ENCODE measurements around the gene CPA3.

CPA3 gene

GRCh38 chr3:148865049-148865448, at the start of gene CPA3:
TSS of gene CPA3 (plus strand) at chr3:148865296. CDS start at chr3:148865308, 12 bp downstream.
- no peak for DNase-seq (ENCODE audit: low read depth in 1 of 2, low spot score in 1 of 2)

GRCh38 chr3:148815316-148816110, 49.6 kb upstream of the CPA3 start:
- DNase-seq (ENCODE audit: low read depth in 1 of 2, low spot score in 1 of 2), result no peak

GRCh38 chr3:148816427-148816826, 48.7 kb upstream of the CPA3 start:
- no peak for DNase-seq (ENCODE audit: low read depth in 1 of 2, low spot score in 1 of 2)

DNA sequence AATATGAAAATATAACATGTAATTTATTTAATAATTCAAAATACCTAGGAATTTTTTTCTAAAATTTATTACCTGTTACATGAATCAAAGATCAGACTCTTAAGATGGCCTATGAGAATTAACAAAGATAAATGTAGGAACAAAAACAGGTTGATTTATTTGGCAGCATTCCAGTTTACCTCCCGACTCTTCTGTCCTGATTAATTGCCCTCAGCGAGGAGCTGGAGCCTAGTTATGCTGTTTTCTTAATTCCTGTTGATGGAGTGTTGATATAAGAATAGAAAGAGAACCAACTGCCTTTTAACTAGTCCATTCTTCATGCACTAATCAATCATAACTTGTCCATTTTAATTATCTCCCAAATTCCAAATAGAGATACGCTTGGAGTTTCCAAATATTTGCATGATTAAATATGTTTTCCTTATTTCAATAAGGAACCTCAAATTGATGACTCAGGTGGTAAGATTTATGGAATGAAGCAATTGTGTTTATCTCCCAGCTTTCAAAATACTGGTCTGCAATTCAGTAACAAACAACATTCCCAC, 48.0 kb upstream of the CPA3 start:
- DNase-seq (ENCODE audit: low read depth in 1 of 2, low spot score in 1 of 2), result no peak

GRCh38 chr3:148820361-148821245, 44.5 kb upstream of the CPA3 start:
- DNase-seq (ENCODE audit: low read depth in 1 of 2, low spot score in 1 of 2), result no peak

DNA sequence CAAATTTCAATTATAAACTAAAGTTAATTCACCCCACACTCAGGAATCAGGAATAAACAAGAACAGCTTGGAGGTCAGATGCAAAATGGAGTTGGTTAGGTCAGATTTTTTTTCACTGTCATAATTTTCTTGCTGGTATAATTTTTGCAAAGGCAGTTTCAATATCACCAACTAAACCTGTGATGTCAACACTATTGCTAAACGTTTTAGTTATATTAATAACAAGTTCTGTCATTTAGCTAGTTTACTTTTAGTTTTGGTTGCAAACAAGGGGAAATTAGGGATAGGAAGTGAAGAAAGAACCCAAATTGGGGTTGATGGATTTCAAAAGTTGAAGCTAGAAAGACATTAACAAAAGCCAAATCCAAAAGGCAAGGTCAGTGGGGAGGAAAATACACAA, 42.1 kb upstream of the CPA3 start:
- DNase-seq (ENCODE audit: low read depth in 1 of 2, low spot score in 1 of 2), result no peak

- DNase-seq (ENCODE audit: low read depth in 1 of 2, low spot score in 1 of 2), result no peak
Observed at GRCh38 chr3:148825476-148825875, 39.6 kb upstream of the CPA3 start.

DNA sequence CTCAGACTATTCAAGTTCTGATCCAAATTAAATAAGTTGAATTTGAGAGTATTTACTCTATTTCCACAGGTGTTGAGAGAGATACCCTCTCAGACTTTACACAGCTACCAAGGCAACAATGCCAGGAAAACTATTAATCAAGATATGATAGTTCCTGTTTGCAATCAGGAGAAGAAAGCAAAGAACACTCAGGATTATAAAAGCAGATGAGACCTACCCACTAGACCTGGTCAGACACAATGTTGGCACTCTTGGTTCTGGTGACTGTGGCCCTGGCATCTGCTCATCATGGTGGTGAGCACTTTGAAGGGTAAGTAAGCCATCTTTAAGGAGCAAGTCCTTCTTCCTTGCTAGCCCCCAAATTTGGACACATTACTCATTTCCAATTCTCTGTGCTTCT, 37.5 kb upstream of the CPA3 start, which contains the start of gene CPB1:
CPB1 (plus strand) TSS at position 227 of the 400 bp plus-strand sequence; CDS start at position 240, 13 bp downstream.
- DNase-seq (ENCODE audit: low read depth in 1 of 2, low spot score in 1 of 2), result no peak

GRCh38 chr3:148828136-148828690, 36.9 kb upstream of the CPA3 start:
- no peak for DNase-seq (ENCODE audit: low read depth in 1 of 2, low spot score in 1 of 2)

DNA sequence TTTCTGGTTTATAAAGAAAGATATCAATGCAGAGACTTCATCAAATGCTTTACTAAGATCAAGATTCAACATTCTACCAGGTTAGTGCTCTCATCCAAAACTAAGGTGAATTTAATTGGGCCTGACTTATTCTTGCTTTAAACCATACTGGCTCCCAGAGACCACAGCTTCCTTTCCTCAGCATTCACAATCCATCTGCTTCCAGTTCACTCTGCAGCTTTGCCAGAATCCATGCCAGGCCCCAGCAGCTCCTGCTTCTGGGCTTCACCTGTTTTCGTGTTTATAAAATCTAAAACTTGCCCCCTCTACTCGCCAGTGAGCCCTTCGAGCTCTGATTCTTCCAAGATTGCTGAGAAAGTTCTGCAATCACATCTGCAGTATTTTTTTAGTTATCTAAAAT, 35.2 kb upstream of the CPA3 start:
- no peak for DNase-seq (ENCODE audit: low read depth in 1 of 2, low spot score in 1 of 2)

DNA sequence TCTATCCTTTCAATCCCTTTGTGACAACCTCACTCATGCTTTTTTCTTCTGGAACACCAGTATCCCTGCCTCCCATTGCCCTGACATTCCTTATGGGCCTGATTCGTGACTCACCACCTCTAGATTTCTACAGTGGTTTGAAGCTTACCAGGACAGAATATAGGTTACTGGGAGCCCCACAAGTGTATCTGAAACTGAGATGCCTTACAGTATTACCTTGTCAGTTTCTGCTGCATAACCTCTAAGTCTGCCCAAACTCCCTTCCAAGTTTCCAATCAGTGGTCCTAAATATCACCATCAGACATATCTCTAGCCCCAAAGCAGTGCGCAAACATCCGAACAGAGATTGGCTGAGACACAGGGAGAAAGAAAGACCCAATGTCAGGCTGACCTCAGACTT, 31.9 kb upstream of the CPA3 start:
- no peak for DNase-seq (ENCODE audit: low read depth in 1 of 2, low spot score in 1 of 2)

GRCh38 chr3:148839805-148840204, 25.3 kb upstream of the CPA3 start:
- DNase-seq (ENCODE audit: low read depth in 1 of 2, low spot score in 1 of 2), result no peak

DNA sequence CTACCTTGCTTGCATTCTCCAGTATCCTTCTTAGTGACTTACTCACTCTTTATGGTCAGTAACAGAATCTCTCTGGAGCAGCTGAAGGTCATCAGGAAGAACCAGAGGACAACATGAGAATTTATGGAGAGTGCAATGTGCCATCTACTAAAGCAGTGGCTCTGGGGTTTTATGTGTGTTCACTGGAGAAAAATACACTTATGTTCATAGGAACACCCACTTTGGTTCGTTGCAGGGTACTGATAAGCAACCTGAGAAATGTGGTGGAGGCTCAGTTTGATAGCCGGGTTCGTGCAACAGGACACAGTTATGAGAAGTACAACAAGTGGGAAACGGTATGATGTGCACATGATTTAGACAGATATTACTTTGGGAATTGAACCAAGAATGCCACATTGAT, 24.6 kb upstream of the CPA3 start:
- no peak for DNase-seq (ENCODE audit: low read depth in 1 of 2, low spot score in 1 of 2)

DNA sequence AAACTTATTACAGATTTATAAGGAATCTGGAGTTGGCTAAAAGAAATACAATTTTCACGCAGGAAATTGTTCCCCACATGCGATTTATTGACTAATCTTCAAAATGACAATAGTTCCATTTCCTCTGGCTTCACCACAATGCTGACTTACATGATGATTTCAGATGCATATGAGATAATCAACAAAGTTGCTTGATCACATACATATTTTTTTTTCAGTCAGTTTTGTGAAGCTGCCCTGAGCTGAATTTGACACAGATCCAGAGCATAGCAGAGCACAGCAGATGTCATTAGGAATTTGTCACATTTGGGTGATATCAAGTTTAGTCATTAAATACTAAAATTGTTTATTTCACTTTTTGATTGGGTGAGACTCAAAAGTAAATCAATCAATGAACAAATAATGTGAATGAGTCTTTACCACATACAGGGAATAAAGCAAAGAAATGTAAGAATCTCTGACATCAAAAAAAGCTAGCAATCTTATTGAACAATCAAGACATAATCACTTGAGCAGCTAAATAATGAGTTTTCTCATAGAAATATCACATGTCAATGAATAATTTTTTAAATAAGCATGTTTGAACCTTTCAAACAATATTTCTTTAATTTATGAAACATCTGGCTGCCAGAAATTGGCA, 19.2 kb upstream of the CPA3 start:
- no peak for DNase-seq (ENCODE audit: low read depth in 1 of 2, low spot score in 1 of 2)

- DNase-seq (ENCODE audit: low read depth in 1 of 2, low spot score in 1 of 2), result no peak
Observed at GRCh38 chr3:148847351-148847750, 17.7 kb upstream of the CPA3 start.

DNA sequence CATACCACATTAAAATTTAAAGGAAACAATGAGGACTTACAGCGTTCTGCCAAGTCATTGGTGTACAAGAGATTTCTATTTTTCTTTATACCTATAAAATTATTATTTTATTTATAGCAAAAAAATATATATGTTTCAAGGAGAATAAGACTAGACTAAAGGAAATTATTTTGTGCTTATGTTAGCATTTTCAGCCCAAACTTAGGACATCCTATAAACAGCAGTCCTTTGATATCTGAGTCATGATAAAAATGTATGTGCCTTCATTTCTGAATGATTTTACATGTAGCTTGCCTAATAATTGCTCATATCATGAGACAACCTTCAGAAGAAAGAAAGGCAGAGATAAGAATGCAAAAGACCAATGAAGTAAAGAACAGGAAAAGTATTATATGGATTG, 16.7 kb upstream of the CPA3 start:
- DNase-seq (ENCODE audit: low read depth in 1 of 2, low spot score in 1 of 2), result no peak

- DNase-seq (ENCODE audit: low read depth in 1 of 2, low spot score in 1 of 2), result no peak
Observed at GRCh38 chr3:148852271-148852992, 12.7 kb upstream of the CPA3 start.

GRCh38 chr3:148853076-148853475, 12.0 kb upstream of the CPA3 start:
- no peak for DNase-seq (ENCODE audit: low read depth in 1 of 2, low spot score in 1 of 2)

- DNase-seq (ENCODE audit: low read depth in 1 of 2, low spot score in 1 of 2), result no peak
Observed at GRCh38 chr3:148854061-148854460, 11.0 kb upstream of the CPA3 start.

DNA sequence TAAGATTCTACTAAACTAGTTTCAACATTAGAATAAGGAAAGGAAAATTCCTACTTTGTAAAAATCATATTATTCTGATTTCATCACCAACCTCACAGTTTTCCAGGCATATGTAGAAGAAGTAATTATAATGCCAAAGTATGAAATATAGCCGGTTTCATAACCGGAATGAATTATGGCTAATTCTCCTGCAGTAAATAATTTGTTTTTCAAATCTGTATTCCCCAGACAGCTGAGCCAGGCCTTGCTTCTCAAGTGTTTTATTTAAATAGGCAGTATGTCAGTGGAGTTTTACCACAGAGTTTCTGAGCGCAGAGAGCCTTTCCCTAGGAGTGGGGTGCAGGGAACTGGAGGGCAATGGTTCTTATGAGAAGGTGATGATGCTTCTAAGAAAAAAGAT, 8.7 kb upstream of the CPA3 start:
- DNase-seq (ENCODE audit: low read depth in 1 of 2, low spot score in 1 of 2), result no peak
